Heart right ventricle (tissue), 16 donors: Measurements from ENCODE around the gene PDZRN4. TPM values are rescaled to one million over a fixed set of nuclear protein-coding genes. Genes with fewer than 3 reads are reported as not detected.

ENCODE experiments used
- ATAC-seq, 8 donors: fragments of 200-7000 bp; cut with Tn5 transposase; one replicate each; pipeline ENCODE4 v1.9.1; 2020; ENCODE audit warnings: mild to moderate bottlenecking in 8 of 8, moderate library complexity in 8 of 8, moderate number of reproducible peaks in 1 of 8
- DNase-seq, 2 donors: peaks; one replicate each; pipeline ENCODE4 v3.0.0-alpha.2; 2020
- H3K27ac ChIP-seq, 10 donors: fragments of 200-600 bp; sonication (generic) in 2 of 10; one replicate each; pipeline versions ENCODE4 v1.5.0 to v1.8.0; 2020 to 2022; ENCODE audit warnings: mild to moderate bottlenecking in 3 of 10
- H3K27me3 ChIP-seq, 7 donors: fragments of 200-600 bp; one replicate each; pipeline ENCODE4 v1.8.0; 2021 to 2022; ENCODE audit warnings: mild to moderate bottlenecking in 2 of 7
- H3K36me3 ChIP-seq, 9 donors: fragments of 200-600 bp; sonication (generic) in 1 of 9; one replicate each; pipeline versions ENCODE4 v1.5.0 to v1.8.0; 2020 to 2022; ENCODE audit warnings: mild to moderate bottlenecking in 2 of 9
- H3K4me1 ChIP-seq, 9 donors: fragments of 200-600 bp; sonication (generic) in 1 of 9; one replicate each; pipeline versions ENCODE4 v1.5.0 to v1.8.0; 2020 to 2022; ENCODE audit warnings: mild to moderate bottlenecking in 4 of 9
- H3K4me3 ChIP-seq, 10 donors: fragments of 200-600 bp; sonication (generic) in 2 of 10; one replicate each; pipeline versions ENCODE4 v1.5.0 to v1.8.0; 2020 to 2022; ENCODE audit warnings: mild to moderate bottlenecking in 7 of 10, moderate library complexity in 2 of 10
- H3K9me3 ChIP-seq, 11 donors: fragments of 200-600 bp in 10 of 11; sonication (generic) in 2 of 11; one replicate each; pipeline versions ENCODE4 v1.5.0 to v1.8.0; 2013 to 2022; ENCODE audit warnings: mild to moderate bottlenecking in 2 of 11, control low read depth in 1 of 11, moderate library complexity in 1 of 11
- CTCF ChIP-seq, 9 donors: fragments of 200-600 bp; sonication (generic) in 2 of 9; IDR thresholded peaks; one replicate each; pipeline versions ENCODE4 v1.5.0 to v1.8.0; 2021 to 2022; ENCODE audit warnings: antibody characterized with exemption in 9 of 9, mild to moderate bottlenecking in 5 of 9, moderate library complexity in 1 of 9
- WGBS, 2 donors: extraction: QIAGEN DNeasy Blood & Tissue Kit; methylation state at CpG; one replicate each; pipeline ENCODE4 v1.1.7; 2013; ENCODE audit warnings: inconsistent platforms in 1 of 2; 5-methylcytosine and 5-hydroxymethylcytosine counted together
- intact Hi-C, 10 donors: fragments of 100-400 bp; cut with DNase I; formaldehyde crosslinking; loops; one replicate each; pipeline versions ENCODE4 v1.11.1 to v1.14.2; 2022
- polyA plus RNA-seq, 2 donors: library from polyadenylated mRNA; stranded (reverse); fragments of 200-250 nt; gene quantifications; one replicate each; pipeline ENCODE4 v1.2.3, GENCODE V29; 2013
- total RNA-seq, 10 donors: library from RNA; stranded (reverse); fragmentation: NEBNext Ultra II Directional in 3 of 10; extraction: Animal tissue kit (Norgen Biotek cat#: 25700) in 3 of 10; gene quantifications; one replicate each; pipeline versions ENCODE4 v1.2.1 to v1.2.4, GENCODE V29; 2021 to 2023
- donor health status: Arrhythmogenic right ventricular cardiomyopathy.
- donor health status: ischemic (EF 13 %, LVEDD 7.1; RV severe dilation, severe dysfunction).
- donor health status: healthy with polysubstance abuse.
- donor health status: DM: no; HTN: yes; CAD: no.
- donor health status: DM: no; HTN: no; CAD: no.
- donor health status: ischemic (EF 25% LVEDD 6.9; RV normal size, moderate dysfunction).
- donor health status: ischemic (EF 25% LVEDD 5.7; RV mildly dilated, moderate dysfunction).
- donor health status: healthy.
- donor health status: DM: yes; HTN: yes; CAD: no.
- donor health status: Ischemic cardiomyopathy.
- donor health status: ischemic (EF 35%, LVEDD 5.7; RV mildly dilated, moderate dysfunction).
- donor health status: nonischemic (EF 11% LVEDD 7.7; RV severe dilation, severe dysfunction).
- donor health status: DM: yes; HTN: yes; CAD: no.
- donor health status: PGD.
- donor health status: ischemic (EF 29% LVEDD 5.4; RV normal size, mild dysfunction).
- donor health status: nonischemic (EF 23%, LVEDD 6.1; RV moderate dilation, normal function).

The PDZRN4 gene
- total and polyA plus RNA-seq, 12 donors: 0.04 to 0.28 (median 0.15) TPM; not detected in 5

- intact Hi-C loops: no loop called here
- Histone ChIP-seq H3K36me3 (no peaks in the 10 kb centered on the region), H3K9me3 (no peaks in the 10 kb centered on the region), H3K27ac (no peak overlapping the region), H3K4me1 (no peaks in the 10 kb centered on the region), H3K27me3 (no peaks in the 10 kb centered on the region), H3K4me3 (no peak overlapping the region)
- no peak for TF ChIP-seq CTCF (IDR thresholded peaks at IDR 0.05)
- ATAC-seq (no peak), DNase-seq (no peak)
- 82 to 94% methylated on average over 1 of the region's 1 CpG for WGBS, 2 donors
Observed at GRCh38 chr12:41459906-41460214, 271.7 kb downstream of the PDZRN4 start.

- H3K4me1 ChIP-seq: no peaks in the 10 kb centered on the region
- TF ChIP-seq CTCF (IDR thresholded peaks at IDR 0.05): no peak
- intact Hi-C loops: no loop called here
- H3K27ac ChIP-seq: no peak overlapping the region
- no peaks in the 10 kb centered on the region for H3K36me3 ChIP-seq
- no peaks in the 10 kb centered on the region for H3K27me3 ChIP-seq
- no peaks in the 10 kb centered on the region for H3K9me3 ChIP-seq
- ATAC-seq: no peak
- 72 to 88% methylated on average over 3 of the region's 3 CpGs for WGBS, 2 donors
- DNase-seq: no peak
- H3K4me3 ChIP-seq: no peak overlapping the region
Observed at GRCh38 chr12:41460906-41461305, 272.8 kb downstream of the PDZRN4 start.

GRCh38 chr12:41462312-41462711 is 274.2 kb downstream of the PDZRN4 start:
- Histone ChIP-seq H3K36me3 (no peaks in the 10 kb centered on the region), H3K9me3 (no peaks in the 10 kb centered on the region), H3K4me3 (no peak overlapping the region), H3K27me3 (peaks cover 0 to 3% (median 0%) of the 10 kb centered on the region in 7 donors), H3K4me1 (no peaks in the 10 kb centered on the region), H3K27ac (no peak overlapping the region)
- ATAC-seq (no peak), DNase-seq (no peak)
- no peak for TF ChIP-seq CTCF (IDR thresholded peaks at IDR 0.05)
- intact Hi-C loops: no loop called here

- DNase-seq (no peak), ATAC-seq (no peak)
- no peak for TF ChIP-seq CTCF (IDR thresholded peaks at IDR 0.05)
- no peaks in the 10 kb centered on the region for H3K4me1 ChIP-seq
- H3K27me3 ChIP-seq: peaks cover 0 to 3% (median 0%) of the 10 kb centered on the region in 7 donors
- no peak overlapping the region for H3K27ac ChIP-seq
- intact Hi-C loops: no loop called here
- no peak overlapping the region for H3K4me3 ChIP-seq
- H3K36me3 ChIP-seq: no peaks in the 10 kb centered on the region
- H3K9me3 ChIP-seq: no peaks in the 10 kb centered on the region
- WGBS, 2 donors: 21 to 30% methylated on average over 1 of the region's 1 CpG
Observed at GRCh38 chr12:41465526-41465925, 277.4 kb downstream of the PDZRN4 start.

- H3K36me3 ChIP-seq: no peaks in the 10 kb centered on the region
- ATAC-seq (no peak), DNase-seq (no peak)
- no peak overlapping the region for H3K4me3 ChIP-seq
- H3K27me3 ChIP-seq: peaks cover 0 to 3% (median 0%) of the 10 kb centered on the region in 7 donors
- WGBS, 2 donors: 54 to 62% methylated on average over 4 of the region's 4 CpGs
- TF ChIP-seq CTCF (IDR thresholded peaks at IDR 0.05): no peak
- intact Hi-C loops: no loop called here
- no peaks in the 10 kb centered on the region for H3K9me3 ChIP-seq
- no peak overlapping the region for H3K27ac ChIP-seq
- no peaks in the 10 kb centered on the region for H3K4me1 ChIP-seq
Observed at GRCh38 chr12:41466300-41466699, 278.2 kb downstream of the PDZRN4 start.
